ENCODE measurements around the gene JUN. TPM values are rescaled to one million over a fixed set of nuclear protein-coding genes. Genes with fewer than 3 reads are reported as not detected.

Gene JUN
- total RNA-seq, 1 donor from 2014 or later = 515 TPM

GRCh38 chr1:58784758-58785441, 1.1 kb upstream of the JUN start:
- DNase-seq (ENCODE audit: low spot score) = peak; percentile 95

GRCh38 chr1:58783090-58783992, 506 bp downstream of the JUN start:
- peak; percentile 71 for DNase-seq (ENCODE audit: low spot score)

GRCh38 chr1:58782178-58783089, 1.4 kb downstream of the JUN start:
- DNase-seq (ENCODE audit: low spot score) = peak; percentile 57

- DNase-seq (ENCODE audit: low spot score) = peak; percentile 77
These were observed 2.2 kb downstream of the JUN start for GRCh38 chr1:58781541-58782177.

- DNase-seq (ENCODE audit: low spot score) = peak; percentile 42
These were observed 2.9 kb downstream of the JUN start for GRCh38 chr1:58780836-58781452.

- DNase-seq (ENCODE audit: low spot score) = peak; percentile 17
These were observed 3.4 kb downstream of the JUN start for GRCh38 chr1:58780411-58780810.

GRCh38 chr1:58779801-58780382, 4.0 kb downstream of the JUN start:
- DNase-seq (ENCODE audit: low spot score) = peak; percentile 82

- peak; percentile 57 for DNase-seq (ENCODE audit: low spot score)
These were observed 4.6 kb downstream of the JUN start for GRCh38 chr1:58779059-58779754.

- peak; percentile 37 for DNase-seq (ENCODE audit: low spot score)
These were observed 5.4 kb downstream of the JUN start for GRCh38 chr1:58778385-58779000.

- DNase-seq (ENCODE audit: low spot score) = no peak
These were observed 9.8 kb downstream of the JUN start for GRCh38 chr1:58774027-58774426.

- DNase-seq (ENCODE audit: low spot score) = peak; percentile 75
These were observed 10.4 kb downstream of the JUN start for GRCh38 chr1:58773406-58773840.

GRCh38 chr1:58769809-58770320, 14.0 kb downstream of the JUN start:
- peak; percentile 54 for DNase-seq (ENCODE audit: low spot score)

GRCh38 chr1:58768971-58769808, 14.7 kb downstream of the JUN start:
- peak; percentile 66 for DNase-seq (ENCODE audit: low spot score)

- DNase-seq (ENCODE audit: low spot score) = no peak
These were observed 15.6 kb downstream of the JUN start for GRCh38 chr1:58768191-58768731.

GRCh38 chr1:58767143-58767542, 16.7 kb downstream of the JUN start:
- no peak for DNase-seq (ENCODE audit: low spot score)

- no peak for DNase-seq (ENCODE audit: low spot score)
These were observed 18.4 kb downstream of the JUN start for GRCh38 chr1:58765441-58765840.

- no peak for DNase-seq (ENCODE audit: low spot score)
These were observed 18.8 kb downstream of the JUN start for GRCh38 chr1:58765006-58765405.
